Hindlimb muscle (tissue), 1 donor: ENCODE data around the gene DBNDD1. TPM values are rescaled to one million over a fixed set of nuclear protein-coding genes. Genes with fewer than 3 reads are reported as not detected.
"Not testable (repeated sequence)": the region's sequence is repeated elsewhere in the genome, so short reads cannot be mapped to it uniquely, and the experiment has no call there.

Experiments used
- DNase-seq: peaks from one replicate; pipeline ENCODE4 v3.0.0-alpha.2; 2013
- polyA plus RNA-seq: library from polyadenylated mRNA; unstranded; fragments of 120-200 nt; gene quantifications from one replicate; pipeline ENCODE4 v1.2.1, GENCODE V29; 2013; ENCODE audit not compliant: insufficient read length

Gene DBNDD1
- polyA plus RNA-seq, 1 donor, result 16.1 TPM

- no peak for DNase-seq
Measured at GRCh38 chr16:89987169-89987568, 32.1 kb downstream of the DBNDD1 start.

DNA sequence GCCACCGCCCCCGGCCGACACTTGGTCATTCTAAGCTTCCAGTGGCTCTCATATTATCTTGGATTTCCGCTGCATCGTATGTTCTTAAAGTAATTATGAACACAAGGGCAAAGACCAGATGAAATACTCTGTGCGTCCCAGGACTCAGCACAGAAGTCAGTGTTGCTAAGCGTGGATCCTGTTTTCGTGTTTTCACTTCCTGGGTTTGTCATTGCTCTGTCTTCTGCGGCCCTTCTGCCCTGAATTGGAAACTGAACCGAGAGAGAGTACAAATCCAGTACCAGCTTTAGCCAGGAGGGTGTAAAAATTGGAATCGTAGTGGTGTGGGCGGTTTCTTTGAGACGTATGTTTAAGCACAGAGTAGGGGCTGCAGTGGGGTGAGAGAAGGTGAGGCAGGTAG lies 32.7 kb downstream of the DBNDD1 start:
- DNase-seq, result no peak

GRCh38 chr16:89985219-89985618 lies 34.0 kb downstream of the DBNDD1 start:
- DNase-seq, result no peak

DNA sequence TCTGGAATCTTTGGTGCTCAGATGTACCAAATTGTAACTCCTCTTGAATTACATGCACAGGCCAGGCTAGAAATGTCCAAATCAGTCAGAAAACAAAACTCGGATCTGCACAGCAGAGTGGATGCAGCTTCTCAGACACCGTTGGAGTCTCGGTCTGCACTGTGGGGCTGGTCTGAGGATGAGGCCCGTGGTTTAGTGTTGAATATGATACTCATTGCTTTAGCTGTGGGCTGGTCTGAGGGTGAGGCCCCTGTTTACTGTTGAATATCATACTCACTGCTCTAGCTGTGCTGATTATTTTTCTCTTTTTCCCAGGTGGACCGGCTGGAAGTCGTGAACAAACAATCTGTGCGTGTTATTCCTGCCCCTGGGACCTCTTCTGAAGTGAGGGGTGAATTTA lies 35.0 kb downstream of the DBNDD1 start:
- no peak for DNase-seq

DNA sequence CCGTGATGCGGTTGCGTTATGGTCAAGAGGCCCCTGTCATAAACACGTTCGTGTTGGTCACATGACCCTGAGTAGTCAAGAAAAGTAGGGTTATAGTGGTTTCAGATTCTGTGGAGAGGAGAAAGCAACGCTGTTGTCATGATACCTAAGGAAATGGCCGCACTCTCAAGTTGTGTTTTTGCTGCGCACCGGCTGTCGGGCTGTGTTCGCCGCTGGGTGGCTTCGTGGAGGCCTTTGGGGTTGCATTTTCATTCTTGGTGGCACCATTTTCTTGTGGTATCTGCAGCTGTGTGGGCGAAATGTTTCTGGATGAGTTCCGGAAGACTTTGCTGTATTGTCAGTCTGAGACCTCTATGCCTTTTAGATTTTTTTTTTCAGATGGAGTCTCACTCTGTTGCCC lies 35.7 kb downstream of the DBNDD1 start:
- DNase-seq, result no peak

DNA sequence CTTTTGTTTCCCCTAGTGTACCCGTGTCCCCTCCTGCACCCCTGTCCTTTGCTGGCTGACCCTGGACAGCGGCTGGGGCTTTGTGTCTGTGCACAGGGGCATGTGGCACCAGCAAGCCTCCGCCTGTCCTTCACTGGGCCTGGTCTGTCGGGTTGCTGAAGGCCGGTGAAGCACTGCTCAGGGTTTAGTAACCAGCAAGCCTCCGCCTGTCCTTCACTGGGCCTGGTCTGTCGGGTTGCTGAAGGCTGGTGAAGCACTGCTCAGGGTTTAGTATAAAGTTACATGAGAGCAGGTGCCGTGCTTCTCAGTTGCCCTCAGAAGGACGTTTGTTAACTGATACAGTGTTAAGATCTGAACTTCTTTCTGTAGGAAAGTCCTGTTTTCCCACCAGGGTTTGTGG lies 36.9 kb downstream of the DBNDD1 start:
- no peak for DNase-seq

- no peak for DNase-seq
Measured at GRCh38 chr16:89981414-89981813, 37.8 kb downstream of the DBNDD1 start.

DNA sequence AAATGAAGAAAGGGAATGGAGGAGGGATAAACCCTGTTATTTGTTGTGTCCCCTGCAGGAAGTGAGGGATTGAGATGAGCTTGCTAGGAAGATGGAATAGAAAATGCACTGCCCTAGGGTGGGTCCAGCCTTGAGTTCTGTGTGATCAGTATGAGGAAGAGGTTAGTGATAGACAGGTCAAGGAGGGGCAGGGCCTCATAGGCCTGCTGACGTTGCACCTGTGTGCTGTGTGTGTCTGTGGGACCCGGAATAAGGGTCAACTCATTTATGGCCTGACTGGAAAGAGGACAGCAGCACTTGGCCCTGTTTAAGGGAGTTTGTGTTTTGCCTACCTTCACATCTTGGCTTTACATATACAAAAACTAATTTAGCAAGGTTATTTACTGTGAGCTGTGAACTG lies 44.4 kb downstream of the DBNDD1 start:
- DNase-seq, result no peak

- DNase-seq, result no peak
Measured at GRCh38 chr16:89973654-89974335, 45.5 kb downstream of the DBNDD1 start.

DNA sequence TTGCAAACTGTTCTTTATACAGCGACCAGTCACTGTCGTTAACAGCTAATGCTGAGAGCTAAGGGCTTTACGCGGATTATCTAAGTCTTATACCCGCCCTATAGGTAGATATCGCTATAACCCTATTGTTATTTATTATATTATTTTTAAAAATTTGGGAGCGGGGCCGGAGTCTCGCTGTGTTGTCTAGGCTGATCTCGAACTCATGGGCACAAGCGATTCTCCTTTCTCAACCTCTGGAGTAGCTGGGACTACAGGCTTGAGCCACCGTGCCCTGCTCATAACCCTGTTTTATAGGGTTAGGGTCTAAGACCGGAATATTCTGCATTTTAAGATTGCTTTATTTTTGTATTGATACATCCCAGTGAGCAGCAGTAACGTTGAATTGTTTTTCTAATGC lies 46.0 kb downstream of the DBNDD1 start:
- DNase-seq, result no peak

GRCh38 chr16:89972244-89973234 lies 46.7 kb downstream of the DBNDD1 start:
- DNase-seq, result peak; percentile 95

DNA sequence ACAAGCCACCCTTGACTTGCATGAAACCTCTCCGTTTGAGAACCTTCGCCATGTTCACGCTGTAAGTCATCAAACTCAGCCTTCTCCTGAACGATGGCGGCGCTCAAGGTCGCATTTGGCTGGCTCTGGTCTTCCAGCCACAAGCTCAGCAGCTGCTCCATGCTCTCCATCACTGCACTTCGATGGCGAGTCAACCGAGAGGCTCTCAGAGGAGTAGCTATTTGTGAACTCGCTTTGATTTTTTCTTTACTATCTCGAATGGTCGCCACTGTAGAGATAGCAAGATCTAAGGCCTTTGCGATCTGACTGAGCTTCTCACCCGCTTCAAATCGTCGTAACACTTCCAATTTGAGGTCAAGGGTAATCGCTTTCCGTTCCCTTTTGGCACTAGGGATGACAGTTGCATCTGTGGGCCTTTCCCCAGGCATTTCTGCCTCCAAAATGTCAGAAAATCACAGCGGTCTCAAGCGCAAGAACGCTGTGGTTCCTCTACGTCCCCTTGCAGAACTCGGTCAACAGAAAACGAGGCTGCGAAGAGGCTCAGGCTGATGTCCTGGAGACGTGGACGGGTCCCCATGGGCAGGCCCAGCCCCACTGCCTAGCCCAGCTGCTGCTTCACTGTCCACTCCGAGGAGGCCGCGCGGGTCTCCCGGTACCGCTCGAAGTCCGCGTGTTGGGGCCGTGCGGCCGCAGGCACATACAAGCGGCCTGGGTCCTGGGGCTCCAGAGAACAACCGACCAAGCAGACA lies 47.6 kb downstream of the DBNDD1 start:
- DNase-seq, result no peak

GRCh38 chr16:89969741-89970410 lies 49.4 kb downstream of the DBNDD1 start:
- no peak for DNase-seq

DNA sequence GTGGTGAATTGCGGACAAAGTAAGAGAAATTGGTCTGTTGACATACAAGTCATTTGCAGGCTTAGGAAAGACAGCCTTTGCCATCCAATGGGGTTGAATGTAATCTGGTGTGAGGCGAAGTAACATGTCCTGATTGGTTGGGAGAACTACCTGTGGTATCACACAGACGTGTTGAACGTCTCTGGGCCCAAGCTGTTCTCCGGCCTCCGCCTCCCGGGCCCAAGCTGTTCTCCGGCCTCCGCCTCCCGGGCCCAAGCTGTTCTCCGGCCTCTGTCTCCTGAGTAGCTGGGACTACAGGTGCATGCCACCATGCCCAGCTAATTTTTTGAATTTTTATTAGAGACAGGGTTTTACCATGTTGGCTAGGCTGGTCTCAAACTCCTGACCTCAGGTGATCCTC lies 51.2 kb downstream of the DBNDD1 start:
- not testable (repeated sequence) for DNase-seq

DNA sequence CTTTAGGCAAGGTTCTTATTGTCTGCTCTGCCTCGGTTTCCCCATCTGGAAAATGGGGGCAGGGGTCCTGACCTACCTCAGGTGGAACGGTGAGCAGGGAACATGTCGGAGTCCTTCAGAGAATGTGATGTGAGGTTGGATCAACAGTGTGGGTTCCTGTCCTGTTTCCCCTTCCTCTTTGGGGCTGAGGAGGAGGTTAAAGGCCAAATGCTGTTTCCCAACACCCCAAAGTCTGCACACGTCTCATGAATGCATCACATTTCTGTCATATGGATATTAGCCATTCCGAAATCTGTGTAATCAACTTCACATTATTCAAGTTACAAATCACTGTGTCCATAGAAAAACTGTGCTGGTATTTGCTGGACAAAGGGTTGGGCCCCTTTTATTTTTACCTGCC lies 51.8 kb downstream of the DBNDD1 start:
- DNase-seq, result not testable (repeated sequence)

- DNase-seq, result no peak
Measured at GRCh38 chr16:89966756-89967155, 52.5 kb downstream of the DBNDD1 start.

- no peak for DNase-seq
Measured at GRCh38 chr16:89965447-89966225, 53.6 kb downstream of the DBNDD1 start.

DNA sequence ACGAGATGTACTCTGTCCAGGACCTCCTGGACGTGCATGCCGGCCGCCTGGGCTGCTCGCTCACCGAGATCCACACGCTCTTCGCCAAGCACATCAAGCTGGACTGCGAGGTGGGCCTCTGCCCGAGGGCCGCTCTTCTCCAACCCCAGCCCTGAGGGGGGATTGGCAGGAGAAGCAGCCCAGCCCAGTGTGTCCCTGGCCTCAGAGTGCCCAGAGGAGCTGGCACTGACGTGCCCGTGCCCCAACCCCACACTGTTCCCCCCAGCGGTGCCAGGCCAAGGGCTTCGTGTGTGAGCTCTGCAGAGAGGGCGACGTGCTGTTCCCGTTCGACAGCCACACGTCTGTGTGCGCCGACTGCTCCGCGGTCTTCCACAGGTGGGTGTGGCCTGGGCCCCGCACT lies 55.1 kb downstream of the DBNDD1 start:
- DNase-seq, result no peak

- DNase-seq, result no peak
Measured at GRCh38 chr16:89962754-89963498, 56.3 kb downstream of the DBNDD1 start.

DNA sequence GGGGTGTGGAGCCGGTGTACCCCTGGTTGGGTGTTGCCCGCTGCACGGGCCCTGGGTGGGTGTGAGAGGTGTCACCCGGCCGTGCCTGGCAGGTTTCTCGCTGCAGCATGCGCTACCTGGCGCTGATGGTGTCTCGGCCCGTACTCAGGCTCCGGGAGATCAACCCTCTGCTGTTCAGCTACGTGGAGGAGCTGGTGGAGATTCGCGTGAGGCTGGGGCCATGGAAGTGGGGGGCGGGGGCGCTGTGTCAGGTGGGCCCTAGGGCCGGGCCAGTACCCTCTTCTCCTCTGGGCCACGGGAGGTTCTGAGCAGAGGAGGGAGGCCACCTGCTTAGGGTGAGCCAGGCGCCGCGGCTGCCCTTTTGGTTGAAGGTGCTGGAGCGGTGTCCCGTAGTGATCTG lies 57.3 kb downstream of the DBNDD1 start:
- DNase-seq, result no peak

- no peak for DNase-seq
Measured at GRCh38 chr16:89960966-89961365, 58.3 kb downstream of the DBNDD1 start.
